B cell (primary cell): ENCODE results near the gene ZNF620. TPM values are rescaled to one million over a fixed set of nuclear protein-coding genes. Genes with fewer than 3 reads are reported as not detected.

Experiments used
- ATAC-seq: fragments of 200-7000 bp; cut with Tn5 transposase; one replicate; pipeline ENCODE4 v1.10.0; 2021; ENCODE audit warnings: low read depth, mild to moderate bottlenecking, moderate number of reproducible peaks, moderate library complexity
- CTCF ChIA-PET: fragments of 350-600 bp; sonication (Branson Sonifier 250); formaldehyde crosslinking; loops from one replicate; lab custom pipeline; 2021; ENCODE audit warnings: antibody characterized with exemption, inconsistent platforms; lab: Charles Lee
- POLR2A ChIA-PET: fragments of 350-600 bp; sonication (Branson Sonifier 250); formaldehyde crosslinking; loops from one replicate; lab custom pipeline; 2021; ENCODE audit warnings: antibody characterized with exemption; lab: Charles Lee
- DNase-seq: peaks from one replicate; pipeline ENCODE4 v3.0.0; 2013
- H2AFZ ChIP-seq: 2 replicates; pipeline ENCODE4 v1.6.1; 2012; ENCODE audit warnings: mild to moderate bottlenecking, low read depth, low read length; ENCODE audit not compliant: insufficient read depth, poor library complexity, severe bottlenecking
- H3K27ac ChIP-seq, 2 donors: 1 replicate in 1 of 2; 2 replicates in 1 of 2; pipeline ENCODE4 v1.5.1; 2012 to 2013; ENCODE audit warnings: low read length in 2 of 2, mild to moderate bottlenecking in 2 of 2, moderate library complexity in 1 of 2
- H3K27me3 ChIP-seq, 4 experiments: fragments of 200-600 bp in 1 of 4; sonication (generic) in 1 of 4; replicated peaks in 1 of 4; 1 replicate in 2 of 4; 2 replicates in 2 of 4; pipeline versions ENCODE4 v1.6.1 to v1.7.0; 2013 to 2016; ENCODE audit warnings: low read length in 3 of 4, mild to moderate bottlenecking in 2 of 4, mixed read lengths in 1 of 4, moderate library complexity in 1 of 4; ENCODE audit not compliant: insufficient read depth in 4 of 4, control insufficient read depth in 3 of 4; ENCODE audit errors: control extremely low read depth in 1 of 4
- H3K36me3 ChIP-seq, 2 experiments: replicated peaks in 1 of 2; 1 replicate in 1 of 2; 2 replicates in 1 of 2; pipeline versions ENCODE4 v1.6.1 to v1.7.1; 2013; ENCODE audit warnings: low read length in 1 of 2; ENCODE audit not compliant: insufficient read depth in 2 of 2, control insufficient read depth in 1 of 2; ENCODE audit errors: control extremely low read depth in 1 of 2, extremely low read depth in 1 of 2
- H3K4me1 ChIP-seq, 2 donors: fragments of 200-600 bp in 1 of 2; sonication (generic) in 1 of 2; 1 replicate in 1 of 2; 2 replicates in 1 of 2; pipeline versions ENCODE4 v1.5.1 to v1.6.1; 2013 to 2017; ENCODE audit warnings: low read length in 2 of 2; ENCODE audit not compliant: control insufficient read depth in 2 of 2, insufficient read depth in 2 of 2
- H3K4me2 ChIP-seq: replicated peaks from 2 replicates; pipeline ENCODE3; 2012; ENCODE audit warnings: mild to moderate bottlenecking, low read depth, low read length; ENCODE audit not compliant: poor library complexity, severe bottlenecking
- H3K4me3 ChIP-seq, 5 experiments: fragments of 200-600 bp in 1 of 5; sonication (generic) in 1 of 5; 1 replicate in 3 of 5; 2 replicates in 2 of 5; pipeline versions ENCODE4 v1.5.1 to v1.7.0; 2011 to 2016; ENCODE audit warnings: low read length in 4 of 5, mild to moderate bottlenecking in 4 of 5, low read depth in 2 of 5, control low read depth in 1 of 5, moderate library complexity in 1 of 5; ENCODE audit not compliant: insufficient read depth in 1 of 5; ENCODE audit errors: control extremely low read depth in 1 of 5, extremely low read depth in 1 of 5
- H3K79me2 ChIP-seq: fragments of 200-600 bp; sonication (generic); one replicate; pipeline ENCODE4 v1.6.0; 2016; ENCODE audit warnings: low read length; ENCODE audit not compliant: control insufficient read depth, insufficient read depth
- H3K9ac ChIP-seq: fragments of 200-600 bp; sonication (generic); 2 replicates; pipeline ENCODE4 v1.6.1; 2017; ENCODE audit warnings: mild to moderate bottlenecking, low read length, moderate library complexity
- H3K9me3 ChIP-seq, 3 donors: one replicate each; pipeline versions ENCODE4 v1.6.1 to v1.7.1; 2013; ENCODE audit warnings: low read length in 2 of 3; ENCODE audit not compliant: control insufficient read depth in 2 of 3, insufficient read depth in 1 of 3; ENCODE audit errors: control extremely low read depth in 1 of 3
- H4K20me1 ChIP-seq: 2 replicates; pipeline ENCODE4 v1.6.0; 2012; ENCODE audit warnings: mild to moderate bottlenecking, low read length; ENCODE audit not compliant: insufficient read depth, control insufficient read depth, poor library complexity, severe bottlenecking
- H3K27ac Mint-ChIP-seq: one replicate; pipeline ENCODE4 v1.8.0; 2021; ENCODE audit warnings: mixed read lengths
- H3K27me3 Mint-ChIP-seq: one replicate; pipeline ENCODE4 v1.8.0; 2021; ENCODE audit warnings: mixed read lengths
- H3K4me1 Mint-ChIP-seq: one replicate; pipeline ENCODE4 v1.8.0; 2021; ENCODE audit warnings: mixed read lengths
- H3K4me3 Mint-ChIP-seq: one replicate; pipeline ENCODE4 v1.8.0; 2021; ENCODE audit warnings: mixed read lengths
- H3K9me3 Mint-ChIP-seq: one replicate; pipeline ENCODE4 v1.8.0; 2022; ENCODE audit warnings: mixed read lengths; ENCODE audit not compliant: insufficient read depth
- CTCF ChIP-seq: fragments of 200-600 bp; IDR thresholded peaks from one replicate; pipeline ENCODE4 v1.8.0; 2022; ENCODE audit warnings: antibody characterized with exemption, mild to moderate bottlenecking
- EZH2 ChIP-seq: IDR thresholded peaks from 2 replicates; pipeline ENCODE4 v1.6.1; 2012; ENCODE audit warnings: borderline replicate concordance, low read depth, mild to moderate bottlenecking, moderate library complexity, low read length; ENCODE audit not compliant: insufficient read depth, poor library complexity, severe bottlenecking
- WGBS: methylation state at CpG from one replicate; pipeline ENCODE4 v1.1.5; 2013; ENCODE audit warnings: missing lambda C conversion rate; ENCODE audit not compliant: insufficient coverage; 5-methylcytosine and 5-hydroxymethylcytosine counted together
- intact Hi-C: fragments of 100-400 bp; cut with micrococcal nuclease; formaldehyde crosslinking; loops from one replicate; pipeline ENCODE4 v1.10.0; 2022
- polyA plus RNA-seq: library from polyadenylated mRNA; depleted of rRNA; stranded (reverse); fragments of >200 nt; gene quantifications from 2 replicates; pipeline ENCODE4 v1.2.3, GENCODE V29; 2012
- total RNA-seq, 2 donors: library from RNA; stranded (reverse); fragments of 120-200 nt in 1 of 2; gene quantifications; 1 replicate in 1 of 2; 2 replicates in 1 of 2; pipeline versions ENCODE4 v1.2.3 to v1.2.4, GENCODE V29; 2013 to 2022

ZNF620 gene
- total and polyA plus RNA-seq, 2 donors (not counting 1 experiment from before 2014, with no cell fraction given) = 1.2 to 6.6 TPM

GRCh38 chr3:40463579-40463978 lies 42.3 kb upstream of the ZNF620 start:
- no peaks in the 10 kb centered on the region for H3K27me3 ChIP-seq
- no peaks in the 10 kb centered on the region for H3K27me3 Mint-ChIP-seq
- H3K4me2 ChIP-seq = no peak overlapping the region
- ChIA-PET POLR2A (no interaction called here), CTCF (no interaction called here)
- no peaks in the 10 kb centered on the region for H3K9me3 Mint-ChIP-seq
- peaks cover 5% of the 10 kb centered on the region for H3K4me1 Mint-ChIP-seq
- H3K27ac ChIP-seq = no peak overlapping the region
- H3K79me2 ChIP-seq = peaks cover 9% of the 10 kb centered on the region
- H4K20me1 ChIP-seq = peaks cover 19% of the 10 kb centered on the region
- intact Hi-C loops = no loop called here
- H2AFZ ChIP-seq = no peak overlapping the region
- ATAC-seq (no peak), DNase-seq (no peak)
- peaks cover 3 to 5% of the 10 kb centered on the region in 2 donors for H3K4me1 ChIP-seq
- peaks cover 15 to 64% of the 10 kb centered on the region in 2 experiments for H3K36me3 ChIP-seq
- WGBS = no CpG with 5 or more reads among the region's 2 CpGs
- H3K9me3 ChIP-seq = no peaks in the 10 kb centered on the region
- no peak for TF ChIP-seq CTCF
- TF ChIP-seq EZH2 = no peak
- H3K9ac ChIP-seq = no peak overlapping the region
- no peak overlapping the region for H3K27ac Mint-ChIP-seq
- H3K4me3 ChIP-seq = no peak overlapping the region
- H3K4me3 Mint-ChIP-seq = no peak overlapping the region

GRCh38 chr3:40464339-40465110 lies 41.3 kb upstream of the ZNF620 start:
- ATAC-seq (no peak), DNase-seq (no peak)
- Histone ChIP-seq H3K9me3 (no peaks in the 10 kb centered on the region), H4K20me1 (peaks cover 14% of the 10 kb centered on the region), H2AFZ (no peak overlapping the region), H3K4me3 (no peak overlapping the region), H3K27ac (no peak overlapping the region), H3K4me2 (no peak overlapping the region), H3K79me2 (peaks cover 6% of the 10 kb centered on the region), H3K36me3 (peaks cover 14 to 55% of the 10 kb centered on the region in 2 experiments), H3K9ac (no peak overlapping the region), H3K4me1 (no peaks in the 10 kb centered on the region), H3K27me3 (no peaks in the 10 kb centered on the region)
- 60% methylated on average over 8 of the region's 9 CpGs for WGBS
- H3K4me3 Mint-ChIP-seq = no peak overlapping the region
- H3K27me3 Mint-ChIP-seq = no peaks in the 10 kb centered on the region
- H3K9me3 Mint-ChIP-seq = no peaks in the 10 kb centered on the region
- intact Hi-C loops = no loop called here
- no peak for TF ChIP-seq CTCF
- no peak for TF ChIP-seq EZH2
- ChIA-PET POLR2A (no interaction called here), CTCF (no interaction called here)
- H3K4me1 Mint-ChIP-seq = no peaks in the 10 kb centered on the region
- peak overlapping the region; percentile 37 for H3K27ac Mint-ChIP-seq
